HG03280 (cell line): Measurements from ENCODE around the gene DNAJC1.
"Not testable (repeated sequence)": the region's sequence is repeated elsewhere in the genome, so short reads cannot be mapped to it uniquely, and the experiment has no call there.

Source experiments
- ATAC-seq: cut with Tn5 transposase; IDR thresholded peaks from one replicate; pipeline ENCODE4 v1.9.1; 2021; ENCODE audit warnings: mild to moderate bottlenecking, moderate library complexity; ENCODE audit not compliant: unreplicated experiment

The DNAJC1 gene

DNA sequence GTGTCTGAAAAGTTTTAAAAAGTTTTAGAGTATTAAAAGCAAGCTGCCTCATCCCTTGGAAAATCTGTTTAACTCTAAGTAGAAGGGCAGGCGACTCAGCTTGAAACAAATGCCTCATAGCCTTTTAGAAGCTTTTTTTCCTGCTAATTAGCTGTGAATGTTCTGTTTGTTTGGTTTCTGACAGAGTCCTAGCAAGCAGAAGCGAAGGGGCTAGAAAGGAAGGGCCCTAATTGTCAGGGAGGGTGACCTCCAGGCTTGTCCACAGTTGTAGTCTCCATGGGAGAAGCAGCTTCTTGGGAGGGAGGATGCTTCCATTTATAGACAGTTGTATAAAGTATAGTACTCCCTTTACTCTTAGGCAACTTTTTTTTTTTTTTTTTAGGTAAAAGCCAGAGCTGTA, 90.9 kb downstream of the DNAJC1 start:
- no peak for ATAC-seq

DNA sequence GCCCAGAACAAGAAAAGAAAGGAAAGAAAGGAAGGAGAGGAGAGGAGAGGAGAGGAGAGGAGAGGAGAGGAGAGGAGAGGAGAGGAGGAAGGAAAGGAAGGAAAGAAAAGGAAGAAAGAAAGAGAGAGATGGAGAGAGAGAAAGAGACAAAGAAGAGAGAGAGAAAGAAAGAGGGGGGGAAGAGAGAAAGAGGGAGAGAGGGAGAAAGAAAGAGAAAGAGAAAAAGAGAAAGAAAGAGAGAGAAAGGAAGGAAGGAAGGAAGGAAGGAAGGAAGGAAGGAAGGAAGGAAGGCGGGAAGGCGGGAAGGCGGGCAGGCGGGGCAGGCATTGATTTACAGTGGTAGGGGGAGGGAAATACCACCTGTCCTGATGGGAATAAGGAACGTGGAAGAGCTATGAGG, 92.7 kb downstream of the DNAJC1 start:
- ATAC-seq: no peak

DNA sequence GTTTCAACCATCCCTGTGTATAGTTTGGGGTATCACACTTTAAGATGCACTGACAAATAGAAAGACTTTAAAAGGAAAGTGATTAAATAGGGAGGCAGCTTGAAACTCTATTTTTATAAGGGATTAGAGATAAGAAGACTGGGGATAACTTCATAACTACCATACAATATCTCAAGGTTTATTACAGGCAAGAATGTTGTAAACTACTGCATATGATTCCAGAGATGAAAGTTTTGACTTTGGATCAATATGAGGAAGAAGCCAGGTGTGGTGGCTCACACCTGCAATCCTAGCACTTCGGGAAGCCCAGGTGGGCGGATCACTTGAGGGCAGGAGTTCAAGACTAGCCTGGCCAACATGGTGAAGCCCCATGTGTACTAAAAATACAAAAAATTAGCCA, 96.1 kb downstream of the DNAJC1 start:
- no peak for ATAC-seq

DNA sequence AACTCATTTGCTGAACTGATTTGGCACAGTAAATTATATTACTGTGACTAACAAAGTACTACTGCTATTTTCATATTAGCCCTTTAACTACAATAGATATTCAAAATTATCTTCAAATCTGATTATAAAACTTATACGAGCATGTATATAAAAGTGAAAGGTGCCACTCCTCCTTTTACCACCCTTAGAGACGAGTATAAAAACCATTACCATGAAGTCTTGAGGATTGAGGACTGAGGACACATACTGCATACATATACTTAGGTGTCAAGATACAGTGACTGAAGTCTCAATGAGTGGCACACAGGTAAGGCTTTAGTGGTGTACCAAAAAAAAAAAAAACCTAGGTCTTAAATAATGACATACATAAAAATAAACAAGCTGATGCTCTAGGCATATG, 98.6 kb downstream of the DNAJC1 start:
- no peak for ATAC-seq

DNA sequence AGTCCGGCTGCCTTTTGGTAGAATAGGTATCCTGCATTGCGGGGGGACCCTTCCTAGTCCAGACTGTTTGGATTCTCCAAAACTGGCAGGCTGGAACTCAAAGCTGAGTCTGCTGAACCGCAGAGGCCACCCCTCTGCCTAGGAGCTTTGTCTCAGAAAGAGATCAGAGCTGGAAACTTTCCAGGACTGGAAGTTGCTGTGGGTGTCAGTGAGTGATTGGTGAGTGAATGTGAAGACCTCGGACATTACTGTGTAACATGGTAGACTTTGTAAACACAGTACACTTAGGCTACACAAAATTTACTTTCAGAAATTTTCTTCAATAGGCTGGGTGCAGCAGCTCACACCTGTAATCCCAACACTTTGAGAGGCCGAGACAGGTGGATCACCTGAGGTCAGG, 103.8 kb downstream of the DNAJC1 start:
- no peak for ATAC-seq

DNA sequence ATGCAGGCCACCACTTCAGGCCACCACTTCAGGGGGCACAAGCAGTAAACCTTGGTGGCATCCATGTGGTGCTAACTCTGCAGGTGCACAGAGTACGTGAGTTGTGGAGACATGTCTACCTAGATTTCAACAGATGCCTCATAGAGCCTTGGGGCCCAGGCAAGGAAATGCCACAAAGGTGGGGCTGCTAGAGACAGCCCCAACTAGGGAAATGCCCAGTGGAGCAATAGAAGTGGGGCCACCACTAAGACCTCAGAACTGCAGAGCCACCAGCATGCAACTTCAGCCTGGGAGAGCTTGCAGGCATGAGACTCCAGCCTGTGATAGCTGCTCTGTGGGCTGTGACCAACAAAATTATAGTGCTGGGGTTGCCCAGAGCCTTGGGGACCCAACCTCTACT, 107.6 kb downstream of the DNAJC1 start:
- no peak for ATAC-seq

DNA sequence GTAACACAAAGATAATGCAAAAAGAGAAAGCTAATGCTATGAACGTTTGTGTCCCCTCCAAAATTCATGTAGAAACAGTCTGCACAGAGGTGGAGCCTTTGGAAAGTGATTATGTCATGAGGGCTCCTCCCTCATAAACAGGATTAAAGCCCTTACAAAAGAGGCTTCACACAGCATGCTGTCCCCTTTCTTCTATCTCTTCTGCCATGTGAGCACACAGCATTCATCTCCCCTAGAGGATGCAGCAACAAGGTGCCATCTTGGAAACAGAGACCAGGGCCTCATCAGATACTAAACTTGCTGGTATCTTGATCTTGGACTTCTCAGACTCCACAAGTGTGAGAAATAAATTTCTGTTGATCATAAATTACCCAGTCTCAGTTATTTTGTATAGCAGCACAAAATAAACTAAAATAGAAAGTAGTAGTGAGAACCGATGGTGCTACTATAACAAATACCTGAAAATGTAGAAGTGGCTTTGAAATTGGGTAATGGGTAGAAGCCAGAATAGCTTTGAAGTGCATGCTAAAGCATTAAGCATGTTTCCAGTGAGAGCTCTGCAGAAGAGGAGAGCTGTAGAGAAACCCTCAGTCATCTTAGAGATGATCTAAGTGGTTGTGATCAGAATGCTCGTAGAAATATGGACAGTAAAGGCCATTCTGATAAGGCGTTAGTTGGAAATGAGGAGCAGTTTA, 108.7 kb downstream of the DNAJC1 start:
- ATAC-seq: no peak

DNA sequence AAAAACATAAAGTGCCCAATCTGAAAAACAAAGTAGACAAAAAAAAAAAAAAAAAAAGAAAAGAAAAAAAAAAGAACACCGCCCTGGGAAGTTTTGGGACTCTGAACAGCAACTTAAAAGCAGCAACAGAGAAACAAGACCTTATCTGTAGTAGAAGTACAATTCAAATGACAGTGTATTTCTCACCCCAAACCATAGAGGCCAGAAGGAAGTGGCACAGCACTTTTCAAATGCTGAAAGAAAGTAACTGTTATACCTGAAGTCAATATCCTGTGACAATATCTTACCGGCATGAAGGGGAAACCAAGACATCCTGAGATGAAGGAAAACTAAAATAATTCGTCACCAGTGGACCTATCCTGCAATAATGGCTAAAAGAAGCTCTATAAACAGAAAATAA, 112.1 kb downstream of the DNAJC1 start:
- no peak for ATAC-seq

DNA sequence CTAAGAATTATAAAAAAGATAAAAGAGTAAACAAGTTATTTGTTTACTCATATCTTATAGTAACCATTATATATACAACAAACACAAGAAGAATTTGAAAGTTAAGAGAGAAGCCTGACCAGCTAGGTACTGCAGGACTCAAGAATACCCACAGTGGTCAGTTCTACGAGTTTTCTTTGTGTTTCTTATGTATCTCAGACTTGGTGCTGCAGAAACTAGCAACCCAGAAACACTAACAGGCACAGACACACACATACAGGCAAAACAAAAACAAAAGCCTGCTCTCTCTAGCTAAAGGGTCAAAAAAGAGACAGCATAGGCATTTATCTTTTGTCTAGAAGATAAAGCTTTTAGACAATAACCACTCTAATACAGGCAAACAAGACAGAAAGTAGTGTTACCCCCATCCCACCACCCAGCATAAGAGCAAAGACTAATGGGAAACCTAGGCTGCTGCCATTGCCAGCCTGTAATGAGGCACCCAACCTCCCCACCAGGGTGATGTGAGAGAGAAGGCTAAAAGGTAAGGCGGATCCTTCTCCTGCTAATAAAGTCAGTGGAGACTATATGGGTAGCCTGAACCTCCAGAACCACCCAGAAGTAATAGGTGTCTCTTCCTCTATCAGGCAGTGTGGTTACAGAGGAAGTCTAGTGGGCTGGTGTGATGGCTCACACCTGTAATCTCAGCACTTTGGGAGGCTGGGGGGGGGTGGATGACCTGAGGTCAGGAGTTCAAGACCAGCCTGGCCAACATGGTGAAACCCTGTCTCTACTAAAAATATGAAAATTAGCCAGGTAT, 113.9 kb downstream of the DNAJC1 start:
- ATAC-seq: no peak

DNA sequence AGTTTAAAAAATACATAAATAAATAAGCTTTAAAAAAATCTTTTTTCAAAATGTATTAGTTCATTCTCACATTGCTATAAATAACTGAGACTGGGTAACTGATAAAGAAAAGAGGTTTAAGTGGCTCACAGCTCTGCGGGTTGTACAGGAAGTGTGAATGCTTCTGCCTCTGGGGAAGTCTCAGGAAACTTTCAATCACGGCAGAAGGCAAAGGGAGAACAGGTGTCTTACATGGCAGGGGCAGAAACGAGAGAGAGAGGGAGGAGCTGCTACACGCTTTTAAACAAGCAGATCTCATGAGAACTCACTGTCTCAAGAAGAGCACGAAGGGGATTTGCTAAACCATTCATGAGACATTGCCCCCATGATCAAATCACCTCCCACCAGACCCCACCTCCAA, 114.6 kb downstream of the DNAJC1 start:
- peak; percentile 85 for ATAC-seq

DNA sequence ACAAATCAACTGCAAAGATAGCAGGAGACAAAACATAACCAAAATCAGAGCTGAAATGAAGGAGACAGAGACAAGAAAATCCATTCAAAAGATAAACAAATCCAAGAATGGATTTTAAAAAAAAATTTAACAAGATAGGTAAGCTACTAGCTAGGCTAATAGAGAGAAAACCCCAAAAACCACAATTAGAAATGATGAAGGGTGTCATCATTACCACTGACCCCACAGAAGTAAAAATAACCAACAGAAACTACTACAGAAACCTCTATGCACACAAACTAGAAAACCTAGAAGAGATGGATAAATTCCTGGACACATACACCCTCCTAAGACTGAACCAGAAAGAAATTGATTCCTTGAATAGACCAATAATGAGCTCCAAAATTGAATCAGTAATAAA, 117.6 kb downstream of the DNAJC1 start:
- no peak for ATAC-seq

DNA sequence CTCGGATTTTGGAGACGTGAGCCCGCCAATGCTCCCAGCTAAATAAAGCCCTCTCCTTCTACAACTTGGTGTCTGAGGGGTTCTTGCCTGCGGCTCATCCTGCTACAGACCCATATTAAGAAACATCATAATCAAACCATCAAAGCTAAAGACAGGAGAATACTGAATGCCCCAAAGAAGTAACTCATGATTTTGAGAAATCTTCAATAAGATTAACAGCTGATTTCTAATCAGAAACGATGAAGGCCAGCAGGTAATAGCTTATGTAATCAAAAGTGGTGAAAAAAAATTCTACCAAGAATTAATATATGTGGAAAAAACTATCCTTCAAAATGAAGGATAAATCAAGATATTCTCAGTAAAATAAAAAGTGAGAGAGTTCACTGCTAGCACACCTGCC, 130.3 kb downstream of the DNAJC1 start:
- ATAC-seq: no peak

DNA sequence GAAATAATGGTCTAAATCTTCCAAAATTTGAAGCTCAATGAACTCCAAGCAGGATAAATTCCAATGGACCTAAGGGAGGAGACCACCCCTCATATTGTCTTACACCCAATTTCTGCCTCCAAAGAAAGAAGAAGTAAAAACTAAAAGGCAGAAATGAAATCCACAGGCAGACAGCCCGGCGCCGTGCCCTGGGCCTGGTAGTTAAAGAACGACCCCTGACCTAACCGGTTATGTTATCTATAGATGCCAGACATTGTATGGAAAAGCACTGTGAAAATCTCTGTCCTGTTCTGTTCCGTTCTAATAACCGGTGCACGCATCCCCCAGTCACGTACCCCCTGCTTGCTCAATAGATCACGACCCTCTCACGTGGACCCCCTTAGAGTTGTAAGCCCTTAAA, 130.8 kb downstream of the DNAJC1 start:
- ATAC-seq: not testable (repeated sequence)

DNA sequence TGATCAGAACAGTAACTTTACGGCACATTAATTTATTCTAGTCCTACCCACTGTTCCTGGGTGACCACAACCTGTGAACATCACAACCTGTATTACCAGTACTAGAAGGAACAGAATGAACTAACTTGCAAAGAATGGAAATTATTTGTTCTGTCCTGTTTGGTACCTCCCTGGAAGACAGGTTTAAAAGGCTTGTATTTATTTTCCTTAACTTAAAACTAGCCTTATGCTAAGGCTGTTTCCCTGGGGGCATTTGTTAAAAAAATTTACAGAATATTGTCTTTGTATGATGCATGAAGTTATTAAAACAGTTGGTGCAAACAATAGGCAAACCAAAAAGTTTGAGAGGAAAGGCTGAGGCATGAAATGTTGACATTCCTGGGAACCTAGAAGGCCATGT, 132.7 kb downstream of the DNAJC1 start:
- ATAC-seq: no peak

DNA sequence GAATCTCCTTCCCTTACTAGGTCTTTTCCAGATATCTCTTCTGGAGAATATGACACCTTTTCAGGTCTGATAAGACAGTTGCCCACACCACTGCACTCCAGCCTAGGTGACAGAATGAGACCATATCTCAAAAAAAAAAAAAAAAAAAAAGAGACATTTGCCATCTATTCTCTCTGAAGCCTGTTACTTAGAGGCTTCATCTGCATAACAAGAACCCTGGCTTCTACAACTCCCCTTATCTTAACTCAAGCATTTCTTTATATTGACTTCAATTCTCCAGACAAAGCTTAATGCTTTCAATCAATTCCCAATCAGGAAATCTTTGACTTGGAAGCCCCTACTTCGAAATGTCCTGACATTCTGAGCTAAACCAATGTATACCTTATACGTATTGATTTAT, 134.4 kb downstream of the DNAJC1 start:
- ATAC-seq: not testable (repeated sequence)

DNA sequence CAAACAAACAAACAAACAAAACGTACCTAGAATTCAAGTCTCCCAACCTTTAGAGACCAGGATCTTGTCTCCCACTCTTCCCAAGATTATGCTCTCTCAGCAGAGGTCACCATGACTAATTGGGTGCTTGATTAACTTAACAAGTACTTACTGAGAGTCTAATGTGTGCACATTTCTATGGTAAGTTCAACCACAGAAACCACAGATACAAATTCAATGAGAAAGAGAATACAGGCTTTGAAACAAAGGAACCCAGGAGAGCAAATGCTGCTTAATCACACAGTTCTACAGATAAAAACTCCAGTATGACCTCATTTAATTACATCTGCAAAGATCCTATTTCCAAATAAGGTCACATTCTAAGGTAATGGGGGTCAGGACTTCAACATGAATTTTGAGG, 142.8 kb downstream of the DNAJC1 start:
- no peak for ATAC-seq

DNA sequence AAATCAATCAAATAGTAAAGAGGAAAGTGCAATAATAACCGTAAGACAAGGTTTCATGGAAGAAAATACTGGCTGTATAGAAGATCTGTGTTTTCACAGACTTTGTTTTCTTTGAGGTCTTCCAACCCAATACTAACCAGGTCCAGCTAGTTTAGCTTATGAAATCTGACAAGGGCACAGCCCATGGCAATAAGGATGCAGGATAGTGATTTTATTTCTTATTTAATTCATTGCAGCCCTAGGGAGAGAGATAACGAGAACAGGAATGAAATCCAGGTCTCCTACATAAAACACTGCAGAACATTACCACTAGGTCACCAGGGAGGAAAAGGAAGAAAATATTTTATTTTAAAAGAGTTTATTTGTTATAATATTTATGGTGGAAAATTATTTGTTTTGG, 145.1 kb downstream of the DNAJC1 start:
- ATAC-seq: no peak

DNA sequence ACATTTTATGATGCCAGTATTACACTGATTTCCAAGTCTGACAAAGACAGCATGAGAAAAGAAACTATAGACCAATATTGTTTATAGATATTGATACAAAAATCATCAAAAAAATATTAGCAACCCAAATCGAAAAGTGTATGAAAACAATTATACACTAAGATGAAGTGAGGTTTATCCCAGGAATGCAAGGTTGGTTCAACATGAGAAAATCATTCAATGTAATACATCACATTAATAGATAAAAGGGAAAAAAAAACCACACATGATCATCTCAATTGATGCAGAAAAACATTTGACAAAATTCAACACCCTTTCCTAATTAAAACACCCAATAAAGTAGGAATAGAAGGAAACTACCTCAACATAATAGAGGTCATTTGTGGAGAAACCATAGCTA, 153.9 kb downstream of the DNAJC1 start:
- ATAC-seq: no peak

DNA sequence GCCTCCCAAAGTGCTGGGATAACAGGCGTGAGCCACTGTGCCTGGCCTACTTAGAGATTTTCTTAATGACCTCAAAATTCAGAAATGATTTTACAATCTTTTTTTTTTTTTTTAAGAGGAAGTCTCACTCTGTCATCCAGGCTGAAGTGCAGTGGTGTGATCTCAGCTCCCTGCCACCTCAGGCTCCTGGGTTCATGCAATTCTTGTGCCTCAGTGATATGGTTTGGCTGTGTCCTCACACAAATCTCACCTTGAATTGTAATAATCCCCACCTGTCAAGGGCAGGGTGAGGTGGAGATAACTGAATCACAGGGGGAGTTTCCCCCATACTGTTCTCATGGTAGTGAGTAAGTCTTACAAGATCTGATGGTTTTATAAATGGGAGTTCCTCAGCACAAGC, 159.9 kb downstream of the DNAJC1 start:
- ATAC-seq: no peak

DNA sequence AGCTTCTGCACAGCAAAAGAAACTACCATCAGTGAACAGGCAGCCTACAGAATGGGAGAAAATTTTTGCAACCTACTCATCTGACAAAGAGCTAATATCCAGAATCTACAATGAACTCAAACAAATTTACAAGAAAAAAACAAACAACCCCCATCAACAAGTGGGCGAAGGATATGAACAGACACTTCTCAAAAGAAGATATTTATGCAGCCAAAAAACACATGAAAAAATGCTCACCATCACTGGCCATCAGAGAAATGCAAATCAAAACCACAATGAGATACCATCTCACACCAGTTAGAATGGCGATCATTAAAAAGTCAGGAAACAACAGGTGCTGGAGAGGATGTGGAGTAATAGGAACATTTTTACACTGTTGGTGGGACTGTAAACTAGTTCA, 162.3 kb downstream of the DNAJC1 start:
- not testable (repeated sequence) for ATAC-seq

DNA sequence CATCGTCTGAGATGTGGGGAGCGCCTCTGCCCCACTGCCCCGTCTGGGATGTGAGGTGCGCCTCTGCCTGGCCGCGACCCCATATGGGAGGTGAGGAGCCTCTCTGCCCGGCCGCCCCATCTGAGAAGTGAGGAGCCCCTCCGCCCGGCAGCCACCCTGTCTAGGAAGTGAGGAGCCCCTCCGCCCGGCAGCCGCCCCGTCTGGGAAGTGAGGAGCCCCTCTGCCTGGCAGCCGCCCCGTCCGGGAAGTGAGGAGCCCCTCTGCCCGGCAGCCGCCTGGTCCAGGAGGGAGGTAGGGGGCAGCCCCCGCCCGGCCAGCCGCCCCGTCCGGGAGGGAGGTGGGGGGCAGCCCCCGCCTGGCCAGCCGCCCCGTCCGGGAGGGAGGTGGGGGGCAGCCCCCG, 166.0 kb downstream of the DNAJC1 start:
- not testable (repeated sequence) for ATAC-seq

DNA sequence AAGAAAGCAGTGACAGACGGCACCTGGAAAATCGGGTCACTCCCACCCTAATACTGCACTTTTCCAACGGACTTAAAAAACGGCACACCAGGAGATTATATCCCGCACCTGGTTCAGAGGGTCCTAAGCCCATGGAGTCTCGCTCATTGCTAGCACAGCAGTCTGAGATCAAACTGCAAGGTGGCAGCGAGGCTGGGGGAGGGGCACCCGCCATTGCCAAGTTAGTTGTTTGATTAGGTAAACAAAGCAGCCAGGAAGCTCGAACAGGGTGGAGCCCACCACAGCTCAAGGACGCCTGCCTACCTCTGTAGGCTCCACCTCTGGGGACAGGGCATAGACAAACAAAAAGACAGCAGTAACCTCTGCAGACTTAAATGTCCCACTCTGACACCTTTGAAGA, 169.0 kb downstream of the DNAJC1 start:
- not testable (repeated sequence) for ATAC-seq

DNA sequence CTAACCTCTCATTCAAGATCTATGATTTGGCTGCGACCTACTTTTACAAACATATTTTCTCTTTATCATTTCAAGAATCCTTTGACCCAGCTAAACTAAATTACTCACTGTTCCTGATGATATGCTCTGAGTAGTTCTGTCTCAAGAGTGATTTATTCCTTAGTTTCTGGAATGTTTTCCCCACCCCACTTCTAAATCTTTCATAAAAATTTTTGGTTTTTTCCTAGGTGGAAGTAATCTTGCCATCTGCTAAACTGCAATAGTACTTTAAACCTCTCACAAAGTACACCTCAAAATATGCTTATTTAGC, 170.8 kb downstream of the DNAJC1 start:
- no peak for ATAC-seq
